GM23338 (cell line): ENCODE data around the gene RWDD2A. TPM values are rescaled to one million over a fixed set of nuclear protein-coding genes. Genes with fewer than 3 reads are reported as not detected.
"Not testable (repeated sequence)": the region's sequence is repeated elsewhere in the genome, so short reads cannot be mapped to it uniquely, and the experiment has no call there.

Source experiments
- ATAC-seq: fragments of 200-7000 bp; cut with Tn5 transposase; 3 replicates; pipeline ENCODE4 v1.9.1; 2020
- DNase-seq: peaks from one replicate; pipeline ENCODE4 v3.0.0-alpha.2; 2015; ENCODE audit warnings: low spot score
- H2AFZ ChIP-seq: fragments of 200-600 bp; sonication (generic); 2 replicates; pipeline ENCODE4 v1.8.0; 2016; ENCODE audit warnings: antibody characterized with exemption, mild to moderate bottlenecking, moderate library complexity
- H3F3A ChIP-seq: fragments of 200-600 bp; sonication (generic); replicated peaks from 2 replicates; pipeline ENCODE4 v1.8.0; 2017; ENCODE audit warnings: antibody characterized with exemption, mixed run types, low read depth
- H3K27ac ChIP-seq: fragments of 200-600 bp; sonication (generic); 2 replicates; pipeline ENCODE4 v1.6.1; 2016; ENCODE audit warnings: low read depth
- H3K27me3 ChIP-seq: fragments of 200-600 bp; sonication (generic); 2 replicates; pipeline ENCODE4 v1.8.0; 2016; ENCODE audit warnings: mild to moderate bottlenecking, mixed run types, moderate library complexity; ENCODE audit not compliant: insufficient read depth
- H3K36me3 ChIP-seq: fragments of 200-600 bp; sonication (generic); 2 replicates; pipeline ENCODE4 v1.8.0; 2016; ENCODE audit warnings: mild to moderate bottlenecking; ENCODE audit not compliant: insufficient read depth
- H3K4me1 ChIP-seq: fragments of 200-600 bp; sonication (generic); 2 replicates; pipeline ENCODE4 v1.8.0; 2016; ENCODE audit warnings: mild to moderate bottlenecking, moderate library complexity; ENCODE audit not compliant: insufficient read depth
- H3K4me2 ChIP-seq: fragments of 200-600 bp; sonication (generic); 2 replicates; pipeline ENCODE4 v1.7.1; 2017; ENCODE audit warnings: mixed run types
- H3K4me3 ChIP-seq: fragments of 200-600 bp; sonication (generic); 2 replicates; pipeline ENCODE4 v1.6.1; 2016; ENCODE audit warnings: mixed run types
- H3K79me2 ChIP-seq: fragments of 200-600 bp; sonication (generic); replicated peaks from 2 replicates; pipeline ENCODE4 v1.8.0; 2017; ENCODE audit warnings: mild to moderate bottlenecking; ENCODE audit not compliant: insufficient read depth
- H3K9me2 ChIP-seq: fragments of 200-600 bp; sonication (generic); 2 replicates; pipeline ENCODE4 v1.8.0; 2017; ENCODE audit not compliant: insufficient read depth
- H4K20me1 ChIP-seq: fragments of 200-600 bp; sonication (generic); replicated peaks from 2 replicates; pipeline ENCODE4 v1.8.0; 2017; ENCODE audit warnings: mild to moderate bottlenecking; ENCODE audit not compliant: insufficient read depth
- H3K27ac Mint-ChIP-seq: 2 replicates; pipeline ENCODE4 v1.8.0; 2020; ENCODE audit warnings: inconsistent platforms, mild to moderate bottlenecking, moderate library complexity, mixed read lengths
- H3K27me3 Mint-ChIP-seq: 3 replicates; pipeline ENCODE4 v1.8.0; 2022; ENCODE audit warnings: low read depth, mild to moderate bottlenecking, moderate library complexity, mixed read lengths, inconsistent platforms; ENCODE audit not compliant: insufficient read depth, poor library complexity
- H3K36me3 Mint-ChIP-seq: 3 replicates; pipeline ENCODE4 v1.8.0; 2021; ENCODE audit warnings: low read depth, mild to moderate bottlenecking, inconsistent platforms, moderate library complexity, mixed read lengths
- H3K4me1 Mint-ChIP-seq: 3 replicates; pipeline ENCODE4 v1.8.0; 2020; ENCODE audit warnings: mild to moderate bottlenecking, inconsistent platforms, mixed read lengths
- H3K4me3 Mint-ChIP-seq: 3 replicates; pipeline ENCODE4 v1.8.0; 2021; ENCODE audit warnings: moderate library complexity, mild to moderate bottlenecking, inconsistent platforms, mixed read lengths
- H3K9me3 Mint-ChIP-seq: 3 replicates; pipeline ENCODE4 v1.8.0; 2020; ENCODE audit warnings: moderate library complexity, mild to moderate bottlenecking, inconsistent platforms, mixed read lengths
- CREB1 ChIP-seq: fragments of 250-450 bp; sonication (Bioruptor Pico); IDR thresholded peaks from 2 replicates; pipeline ENCODE4 v1.5.0; 2020; ENCODE audit warnings: low read depth, mild to moderate bottlenecking, moderate library complexity
- CTCF ChIP-seq, 2 experiments: fragments of 200-600 bp in 1 of 2; sonication (generic) in 1 of 2; conservative IDR thresholded peaks; 2 replicates each; pipeline versions ENCODE4 v1.5.1 to v1.6.1; 2016 to 2017; ENCODE audit warnings: antibody characterized with exemption in 2 of 2, low read depth in 2 of 2, mild to moderate bottlenecking in 2 of 2, moderate library complexity in 1 of 2
- ETS1 ChIP-seq: IDR thresholded peaks from 2 replicates; pipeline ENCODE4 v1.6.1; 2016; ENCODE audit warnings: antibody characterized with exemption
- EZH2 ChIP-seq: fragments of 200-600 bp; sonication (generic); IDR thresholded peaks from one replicate; pipeline ENCODE4 v1.8.0; 2017; ENCODE audit warnings: antibody characterized with exemption, mild to moderate bottlenecking, low read depth; ENCODE audit not compliant: unreplicated experiment
- EZH2phosphoT487 ChIP-seq: fragments of 200-600 bp; sonication (generic); IDR thresholded peaks from one replicate; pipeline ENCODE4 v1.8.1; 2018; ENCODE audit warnings: antibody characterized with exemption; ENCODE audit not compliant: unreplicated experiment
- JUNB ChIP-seq: IDR thresholded peaks from one replicate; pipeline ENCODE4 v1.6.1; 2016; ENCODE audit warnings: antibody characterized with exemption; ENCODE audit not compliant: unreplicated experiment
- POLR2AphosphoS5 ChIP-seq: IDR thresholded peaks from 2 replicates; pipeline ENCODE4 v1.6.1; 2016; ENCODE audit warnings: antibody characterized with exemption, low read depth
- ZNF114 ChIP-seq: fragments of 250-450 bp; sonication (Bioruptor Pico); IDR thresholded peaks from 2 replicates; pipeline ENCODE4 v1.5.0; 2020; ENCODE audit warnings: mild to moderate bottlenecking, moderate library complexity
- ZNF331 ChIP-seq: fragments of 250-450 bp; sonication (Bioruptor Pico); IDR thresholded peaks from 2 replicates; pipeline ENCODE4 v1.5.0; 2020; ENCODE audit warnings: low read depth, mild to moderate bottlenecking, moderate library complexity
- ZNF462 ChIP-seq: fragments of 250-450 bp; sonication (Bioruptor Pico); IDR thresholded peaks from 2 replicates; pipeline ENCODE4 v1.5.0; 2020; ENCODE audit warnings: mild to moderate bottlenecking, moderate library complexity
- polyA plus RNA-seq: library from polyadenylated mRNA; unstranded; fragments of >200 nt; fragmentation: Nextera tagmentation; extraction: Ambion mirVana; gene quantifications from 2 replicates; pipeline ENCODE4 v1.2.1, GENCODE V29; 2016
- total RNA-seq: library from RNA; depleted of rRNA; stranded (reverse); fragments of >200 nt; shearing (Covaris generic); gene quantifications from 2 replicates; pipeline ENCODE4 v1.2.3, GENCODE V29; 2014

RWDD2A gene
- total and polyA plus RNA-seq, 2 experiments from 2014 or later, result 3.1 to 3.7 TPM

GRCh38 chr6:83191974-83192373 is 1.2 kb upstream of the RWDD2A start:
- peak overlapping the region; percentile 96 for H3K4me3 ChIP-seq
- peaks cover 21% of the 10 kb centered on the region for H3K36me3 Mint-ChIP-seq
- H3K4me1 ChIP-seq, ATAC-seq, H3K27ac Mint-ChIP-seq, DNase-seq, H3K27me3 ChIP-seq, H2AFZ ChIP-seq, H3K9me3 Mint-ChIP-seq, H3K27ac ChIP-seq, H3F3A ChIP-seq, H3K9me2 ChIP-seq: not testable (repeated sequence)
- H3K4me2 ChIP-seq, result peak overlapping the region; percentile 90
- H3K4me1 Mint-ChIP-seq, result peaks cover 16% of the 10 kb centered on the region; the same call in 2 of the 3 replicates
- peaks cover 32% of the 10 kb centered on the region for H3K36me3 ChIP-seq
- peaks cover 47% of the 10 kb centered on the region for H3K79me2 ChIP-seq
- peak overlapping the region; percentile 98 for H3K4me3 Mint-ChIP-seq
- peaks cover 21% of the 10 kb centered on the region for H4K20me1 ChIP-seq
- peaks cover 10% of the 10 kb centered on the region for H3K27me3 Mint-ChIP-seq

- peaks cover 21% of the 10 kb centered on the region for H3K36me3 Mint-ChIP-seq
- TF ChIP-seq ZNF114 (CRISPR knock-in tag) (no peak), EZH2 (no peak), EZH2phosphoT487 (no peak), ETS1 (no peak), JUNB (no peak), ZNF331 (CRISPR knock-in tag) (no peak), ZNF462 (CRISPR knock-in tag) (no peak), CREB1 (no peak), POLR2AphosphoS5 (no peak), CTCF (conservative IDR thresholded peaks at IDR 0.05; ENCODE audit: low read depth in 2 of 2) (no peak)
These were observed 701 bp upstream of the RWDD2A start for GRCh38 chr6:83192456-83192855.

More at GRCh38 chr6:83192456-83192855, 701 bp upstream of the RWDD2A start:
- peaks cover 4% of the 10 kb centered on the region for H3K4me1 ChIP-seq
- ATAC-seq (no peak), DNase-seq (no peak)
- no peak overlapping the region; the same call in 1 of the 2 replicates for H3K27ac Mint-ChIP-seq
- H3K27ac ChIP-seq, result 0 out of 2 replicates have a peak overlapping the region, but pooled peaks have one; percentile 79
- H3K4me1 Mint-ChIP-seq, result peaks cover 16% of the 10 kb centered on the region; the same call in 2 of the 3 replicates
- peaks cover 10% of the 10 kb centered on the region for H3K27me3 Mint-ChIP-seq
- H3K9me2 ChIP-seq, result no peaks in the 10 kb centered on the region
- peaks cover 27% of the 10 kb centered on the region for H3K36me3 ChIP-seq
- H3K27me3 ChIP-seq, result no peaks in the 10 kb centered on the region
- H3K4me2 ChIP-seq, result peak overlapping the region; percentile 90
- H4K20me1 ChIP-seq, result peaks cover 21% of the 10 kb centered on the region
- H3K79me2 ChIP-seq, result peaks cover 44% of the 10 kb centered on the region
- H2AFZ ChIP-seq, result peak overlapping the region; percentile 96
- no peaks in the 10 kb centered on the region for H3F3A ChIP-seq
- H3K4me3 ChIP-seq, result peak overlapping the region; percentile 96
- H3K9me3 Mint-ChIP-seq, result no peaks in the 10 kb centered on the region
- peak overlapping the region; percentile 98 for H3K4me3 Mint-ChIP-seq
